Endometrium (tissue), 2 donors: Measurements from ENCODE around the gene USH2A.

Source experiments
- FAIRE-seq: peaks from 2 replicates; lab custom pipeline; 2012; peaks lifted over from hg19 to GRCh38; lab: Jason Lieb, UNC
- donor health status: control.
- donor health status: control.

USH2A gene

DNA sequence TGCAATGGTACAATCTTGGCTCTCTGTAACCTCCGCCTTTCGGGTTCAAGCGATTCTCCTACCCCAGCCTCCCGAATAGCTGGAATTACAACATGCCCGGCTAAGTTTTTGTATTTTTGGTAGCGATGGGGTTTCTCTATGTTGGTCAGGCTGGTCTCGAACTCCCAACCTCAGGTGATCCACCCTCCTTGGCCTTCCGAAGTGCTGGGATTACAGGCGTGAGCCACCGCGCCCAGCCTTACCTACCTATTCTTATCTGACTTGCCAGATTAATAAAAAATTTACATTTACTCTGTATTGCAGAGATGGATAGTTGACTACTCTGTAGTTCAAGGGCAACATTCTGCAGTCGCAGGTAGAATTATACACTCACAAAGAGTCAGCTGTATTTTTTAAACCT, 496.6 kb downstream of the USH2A start:
- no peak for FAIRE-seq

- no peak for FAIRE-seq
These were observed 500.0 kb downstream of the USH2A start for GRCh38 chr1:215923129-215923824.

GRCh38 chr1:215911406-215911968, 511.8 kb downstream of the USH2A start:
- FAIRE-seq = no peak

DNA sequence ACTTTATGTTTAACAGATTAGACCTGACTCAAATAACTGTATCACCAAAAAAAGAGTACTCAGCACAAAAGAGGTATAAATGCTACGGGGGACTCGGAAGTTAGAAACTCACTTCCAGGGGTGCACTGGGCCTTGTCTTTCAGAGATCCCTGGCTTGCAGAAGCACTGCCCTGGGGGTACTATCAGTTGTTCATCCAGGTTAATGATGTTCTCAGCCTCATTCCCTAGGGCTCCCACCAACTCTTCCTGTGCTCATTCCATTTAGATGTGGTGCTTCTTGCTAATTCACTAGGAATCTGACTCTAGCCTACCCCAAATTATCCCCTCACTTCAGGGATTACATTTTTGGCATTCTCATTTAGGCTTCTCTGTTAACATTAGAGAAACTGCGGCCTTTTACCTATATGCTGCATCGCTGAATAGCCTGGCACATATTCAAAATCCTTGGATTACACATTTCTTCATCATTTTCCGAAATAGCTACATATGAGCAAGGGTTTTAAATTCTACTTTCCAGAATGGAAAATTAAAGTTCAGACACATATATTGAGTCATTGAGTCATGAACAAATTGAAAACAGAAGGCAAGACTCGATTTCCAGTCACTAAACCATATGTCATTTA, 517.6 kb downstream of the USH2A start:
- no peak for FAIRE-seq

DNA sequence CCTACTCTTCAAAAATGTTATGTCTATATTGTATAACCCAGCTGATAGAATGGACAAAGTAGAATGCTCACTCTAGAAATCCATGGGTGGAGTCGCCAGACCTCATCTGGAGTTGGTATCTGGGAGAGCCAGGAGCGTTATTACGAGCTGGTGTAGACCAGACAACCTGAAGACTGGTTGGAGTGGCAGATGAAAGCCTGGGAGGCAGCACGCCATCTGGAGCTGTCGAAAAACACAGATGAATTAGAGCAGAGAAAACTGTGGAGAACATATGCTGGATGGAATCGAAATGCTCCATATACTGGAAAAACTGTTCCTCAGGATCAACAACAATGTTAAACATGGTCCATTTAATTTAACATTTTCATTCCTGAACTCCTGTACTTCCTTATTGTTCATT, 522.6 kb downstream of the USH2A start:
- no peak for FAIRE-seq

DNA sequence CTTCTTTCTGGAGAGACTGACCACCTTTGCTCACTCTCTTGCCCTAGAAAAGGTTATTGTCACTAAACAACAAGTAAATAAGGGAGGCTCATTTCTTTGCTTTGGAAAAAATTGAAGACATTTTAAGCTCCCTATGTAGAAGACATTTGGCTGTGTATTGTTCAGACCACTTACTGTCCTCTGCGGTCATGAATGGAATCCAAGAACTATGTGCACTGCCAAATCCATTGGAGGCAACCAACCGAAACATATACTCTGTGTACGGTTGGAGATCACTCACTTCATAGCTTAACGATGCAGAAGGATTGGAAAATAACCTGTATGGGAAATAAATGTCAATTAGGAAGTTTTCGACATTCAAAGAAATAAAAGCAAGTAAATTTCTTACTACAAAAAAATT, 523.3 kb downstream of the USH2A start:
- FAIRE-seq = no peak

DNA sequence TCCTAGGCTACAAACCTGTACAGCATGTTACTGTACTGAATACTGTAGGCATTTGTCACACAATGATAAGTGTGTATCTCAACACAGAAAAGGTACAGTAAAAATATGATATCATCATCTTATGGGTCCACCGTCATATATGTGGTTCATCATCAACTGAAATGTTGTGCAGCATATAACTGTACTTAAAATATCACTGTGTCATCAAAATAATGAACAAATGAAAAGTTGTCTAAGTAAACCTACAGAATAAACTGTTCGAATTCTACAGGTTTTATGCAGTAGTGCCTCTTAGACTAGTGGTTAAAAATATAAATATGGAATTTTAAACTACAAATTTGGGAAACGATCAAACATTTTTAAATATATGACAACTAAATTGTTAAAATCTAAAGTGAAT, 527.4 kb downstream of the USH2A start:
- no peak for FAIRE-seq

- no peak for FAIRE-seq
These were observed 528.0 kb downstream of the USH2A start for GRCh38 chr1:215895276-215895675.

DNA sequence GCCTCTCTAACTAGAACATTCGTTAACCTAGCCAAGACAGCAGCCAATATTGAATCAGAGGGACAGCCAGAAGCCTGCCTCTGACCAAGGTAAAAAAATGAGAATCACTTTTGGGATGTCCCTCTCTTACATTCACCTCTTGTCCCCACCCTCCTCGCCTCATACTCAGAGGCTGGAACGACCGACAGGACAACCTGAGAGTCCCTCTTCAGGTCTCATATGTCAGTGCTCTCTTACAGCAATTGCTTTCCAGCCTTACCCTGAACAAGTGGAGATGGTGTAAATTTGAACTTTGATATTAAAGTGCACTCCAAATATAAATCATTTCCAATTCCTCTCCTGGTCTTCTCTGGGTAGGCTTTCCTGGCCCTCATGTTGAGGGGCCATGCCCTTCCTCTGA, 528.6 kb downstream of the USH2A start:
- FAIRE-seq = no peak

- FAIRE-seq = no peak
These were observed 531.8 kb downstream of the USH2A start for GRCh38 chr1:215891266-215892057.

GRCh38 chr1:215890438-215890837, 532.8 kb downstream of the USH2A start:
- no peak for FAIRE-seq

GRCh38 chr1:215889871-215890270, 533.4 kb downstream of the USH2A start:
- FAIRE-seq = no peak

- no peak for FAIRE-seq
These were observed 535.1 kb downstream of the USH2A start for GRCh38 chr1:215888159-215888558.

DNA sequence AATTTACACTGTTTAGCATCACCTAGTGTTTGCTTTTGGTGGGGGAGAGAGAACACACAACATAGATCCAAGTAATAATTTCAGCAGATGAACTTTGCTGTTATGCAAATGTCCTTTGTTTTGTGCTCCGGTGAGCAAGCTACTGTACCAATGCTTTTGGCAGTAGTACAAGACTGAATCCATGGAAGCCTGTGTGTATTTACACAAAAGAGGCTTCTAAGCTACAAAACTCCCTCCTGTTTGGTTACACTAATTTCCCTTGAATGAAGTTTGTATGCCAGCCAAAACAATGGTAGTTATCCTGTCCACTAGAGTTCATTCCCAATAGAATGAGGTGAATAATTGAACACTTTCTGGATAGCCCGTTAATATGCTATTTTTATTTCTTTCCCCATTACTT, 535.6 kb downstream of the USH2A start:
- FAIRE-seq = no peak

GRCh38 chr1:215883004-215883403, 540.2 kb downstream of the USH2A start:
- no peak for FAIRE-seq

GRCh38 chr1:215878843-215879242, 544.4 kb downstream of the USH2A start:
- no peak for FAIRE-seq

DNA sequence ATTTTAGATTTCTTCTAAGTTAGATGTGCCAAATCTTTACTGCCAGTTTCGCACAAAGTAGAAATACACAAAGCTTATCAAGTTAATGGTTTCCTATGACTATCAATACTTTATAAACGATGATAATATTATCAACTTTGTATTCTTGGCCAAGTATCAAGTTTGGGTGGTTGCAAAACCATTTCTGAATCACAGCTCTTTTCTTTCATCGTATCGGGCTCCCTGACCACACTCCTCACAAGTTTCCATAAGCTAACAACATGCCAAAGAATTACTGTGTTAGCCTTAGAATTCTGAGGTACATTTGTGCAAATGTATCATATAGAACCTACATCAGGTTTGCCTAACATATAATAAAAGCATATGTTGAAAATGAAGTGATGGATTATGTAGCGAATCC, 545.1 kb downstream of the USH2A start:
- no peak for FAIRE-seq

DNA sequence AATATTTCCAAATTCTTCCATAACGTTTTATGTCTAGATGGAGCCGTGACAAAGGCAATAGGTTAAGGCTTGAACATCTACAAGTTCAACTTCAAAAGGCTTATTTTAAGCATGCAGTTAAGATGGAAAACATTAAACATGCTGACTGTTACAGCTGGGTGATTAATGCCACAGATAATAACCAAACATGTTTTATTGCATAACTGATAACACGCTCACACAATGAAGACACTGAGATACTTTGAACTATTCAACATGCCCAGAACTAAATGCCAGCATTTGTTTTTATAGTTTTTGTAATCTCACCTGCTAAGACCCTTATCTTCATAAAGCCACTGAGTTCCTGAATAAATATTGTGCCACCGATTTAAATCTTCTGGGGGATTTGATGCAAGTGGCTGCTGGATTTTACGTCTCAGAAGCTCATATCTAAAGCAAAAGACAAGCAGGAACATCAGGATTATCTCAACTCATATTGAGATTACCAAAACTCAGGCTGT, 545.7 kb downstream of the USH2A start:
- FAIRE-seq = no peak

DNA sequence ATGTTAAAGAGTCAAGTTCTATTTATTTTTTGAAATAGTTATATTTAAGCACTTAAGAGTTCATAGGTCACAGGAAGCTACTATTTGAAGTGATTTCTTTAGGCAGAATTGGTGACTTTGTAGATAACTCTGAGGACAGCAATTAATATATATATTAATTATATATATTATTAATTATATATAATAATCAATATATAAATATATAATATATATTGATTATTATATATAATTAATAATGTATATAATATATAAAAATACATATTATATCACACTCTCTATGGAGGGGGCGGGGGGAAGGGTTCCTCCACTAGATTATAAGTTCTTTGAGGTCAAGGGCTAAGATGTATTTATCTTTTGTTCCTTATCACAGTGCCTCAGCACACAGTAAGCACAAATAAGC, 547.5 kb downstream of the USH2A start:
- no peak for FAIRE-seq

DNA sequence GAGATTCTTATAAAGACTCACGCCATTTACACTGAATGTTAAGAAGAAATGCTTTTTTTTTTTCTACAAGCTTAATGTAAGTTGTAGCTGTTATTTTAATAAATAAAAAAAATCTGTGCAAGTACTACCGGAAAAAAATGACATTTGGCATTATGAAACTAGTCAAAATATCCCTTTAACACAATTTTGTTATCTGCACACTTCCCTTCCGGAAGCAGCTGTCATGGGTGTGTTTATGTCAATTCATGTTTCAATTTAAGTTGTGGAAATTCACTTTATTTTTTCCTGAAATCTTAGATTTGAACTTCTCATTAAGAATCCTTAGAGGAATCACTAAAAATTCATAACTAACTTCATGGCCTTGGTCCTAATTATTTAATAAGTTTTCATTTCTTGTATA, 548.0 kb downstream of the USH2A start:
- FAIRE-seq = no peak

- FAIRE-seq = no peak
These were observed 550.6 kb downstream of the USH2A start for GRCh38 chr1:215872658-215873057.

GRCh38 chr1:215868500-215868899, 554.7 kb downstream of the USH2A start:
- FAIRE-seq = no peak

DNA sequence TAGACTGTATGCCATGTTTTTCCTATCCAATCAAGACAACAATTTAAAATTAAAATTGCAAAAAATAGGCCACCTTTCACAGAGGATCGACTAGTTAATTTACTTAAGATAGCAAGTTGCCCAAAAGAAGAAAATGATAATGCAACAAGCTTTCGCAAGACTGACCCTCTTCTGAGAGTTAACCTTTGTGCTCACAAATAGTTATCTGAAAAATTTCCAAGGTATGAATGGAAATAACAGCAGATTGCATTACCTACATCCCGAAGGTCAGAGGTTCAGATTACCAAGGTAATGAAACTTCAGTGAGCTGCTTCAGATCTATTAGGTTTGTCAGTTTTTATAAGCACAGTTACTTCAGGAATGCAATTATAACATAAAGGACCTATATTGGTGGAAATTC, 558.2 kb downstream of the USH2A start:
- no peak for FAIRE-seq
